Measurements from ENCODE around the gene PPP1R11.
"Not testable (repeated sequence)": the region's sequence is repeated elsewhere in the genome, so short reads cannot be mapped to it uniquely, and the experiment has no call there.

The PPP1R11 gene

GRCh38 chr6:30066577-30067459 lies at the start of gene PPP1R11:
Gene PPP1R11 (plus strand): TSS chr6:30067198. CDS start chr6:30067411, 213 bp downstream.
- DNase-seq, result peak; percentile 98 to 99

GRCh38 chr6:30019819-30020218 lies 47.2 kb upstream of the PPP1R11 start:
- DNase-seq, result no peak

- no peak for DNase-seq
Observed at GRCh38 chr6:30020626-30021025, 46.4 kb upstream of the PPP1R11 start.

GRCh38 chr6:30022189-30022588 lies 44.8 kb upstream of the PPP1R11 start:
- DNase-seq, result no peak

- not testable (repeated sequence) for DNase-seq
Observed at GRCh38 chr6:30022712-30023111, 44.3 kb upstream of the PPP1R11 start.

- no peak for DNase-seq
Observed at GRCh38 chr6:30025186-30025585, 41.8 kb upstream of the PPP1R11 start.

- DNase-seq, result no peak
Observed at GRCh38 chr6:30029588-30029987, 37.4 kb upstream of the PPP1R11 start.

GRCh38 chr6:30031381-30031780 lies 35.6 kb upstream of the PPP1R11 start:
- DNase-seq, result no peak

GRCh38 chr6:30033440-30033839 lies 33.6 kb upstream of the PPP1R11 start:
- DNase-seq, result not testable (repeated sequence)

- no peak for DNase-seq
Observed at GRCh38 chr6:30035784-30036183, 31.2 kb upstream of the PPP1R11 start.

- DNase-seq, result peak in 1 of 2 experiments; percentile 25
Observed at GRCh38 chr6:30037182-30037788, 29.7 kb upstream of the PPP1R11 start.

- no peak for DNase-seq
Observed at GRCh38 chr6:30041221-30041620, 25.8 kb upstream of the PPP1R11 start.

GRCh38 chr6:30041821-30042220 lies 25.2 kb upstream of the PPP1R11 start:
- no peak for DNase-seq

GRCh38 chr6:30042476-30042875 lies 24.5 kb upstream of the PPP1R11 start:
- no peak for DNase-seq

- DNase-seq, result no peak
Observed at GRCh38 chr6:30042914-30043313, 24.1 kb upstream of the PPP1R11 start.

- DNase-seq, result no peak
Observed at GRCh38 chr6:30043744-30044143, 23.3 kb upstream of the PPP1R11 start.

- no peak for DNase-seq
Observed at GRCh38 chr6:30044630-30045029, 22.4 kb upstream of the PPP1R11 start.

- no peak for DNase-seq
Observed at GRCh38 chr6:30047220-30047619, 19.8 kb upstream of the PPP1R11 start.

GRCh38 chr6:30053682-30054081 lies 13.3 kb upstream of the PPP1R11 start:
- DNase-seq, result no peak

- no peak for DNase-seq
Observed at GRCh38 chr6:30055513-30055912, 11.5 kb upstream of the PPP1R11 start.

GRCh38 chr6:30060606-30061091 lies 6.3 kb upstream of the PPP1R11 start:
- peak in 1 of 2 experiments; percentile 10 for DNase-seq

- peak; percentile 92 to 98 for DNase-seq
Observed at GRCh38 chr6:30061092-30061857, 5.7 kb upstream of the PPP1R11 start, which contains the start of gene POLR1H. Gene POLR1H (plus strand): TSS chr6:30061265. CDS start chr6:30061525, 260 bp downstream.

- peak; percentile 52 to 59 for DNase-seq
Observed at GRCh38 chr6:30061858-30062458, 5.0 kb upstream of the PPP1R11 start.

All from NCI-H526 (cell line).